Measurements from ENCODE around the gene GALNT16.

GRCh38 chr14:69328765-69329164 is 68.8 kb downstream of the GALNT16 start:
- TF ChIP-seq CTCF (IDR thresholded peaks at IDR 0.05), result no peak
- no peak for TF ChIP-seq POLR2A (IDR thresholded peaks at IDR 0.05)

Measured in heart left ventricle (tissue), 13 donors.